PFSK-1 (cell line): ENCODE data around the gene CTXN3.

Experiments
- FOXP2 ChIP-seq: optimal IDR thresholded peaks from 2 replicates; pipeline ENCODE3; 2011; ENCODE audit warnings: borderline replicate concordance, control low read depth, inconsistent platforms; ENCODE audit not compliant: insufficient read depth; ENCODE audit errors: extremely low read length, extremely low read depth
- POLR2AphosphoS5 ChIP-seq: IDR thresholded peaks from 2 replicates; pipeline ENCODE4 v1.6.1; 2012; ENCODE audit warnings: low read depth, mild to moderate bottlenecking, control low read depth, low read length, moderate library complexity
- REST ChIP-seq, 2 experiments: IDR thresholded peaks; 2 replicates each; pipeline versions ENCODE4 v1.6.1 to v1.8.0; 2011 to 2012; ENCODE audit warnings: low read depth in 2 of 2, low read length in 2 of 2, control low read depth in 1 of 2, inconsistent platforms in 1 of 2, mild to moderate bottlenecking in 1 of 2, moderate library complexity in 1 of 2; ENCODE audit not compliant: insufficient read depth in 1 of 2
- SIN3A ChIP-seq: IDR thresholded peaks from 2 replicates; pipeline ENCODE4 v1.6.1; 2012; ENCODE audit warnings: mild to moderate bottlenecking, low read length, moderate library complexity, borderline replicate concordance; ENCODE audit not compliant: insufficient read depth
- TAF1 ChIP-seq: IDR thresholded peaks from 2 replicates; pipeline ENCODE4 v1.6.1; 2012; ENCODE audit warnings: low read length, control low read depth, borderline replicate concordance; ENCODE audit not compliant: insufficient read depth

The CTXN3 gene

GRCh38 chr5:127647361-127647958 is 1.4 kb upstream of the CTXN3 start:
- TF ChIP-seq SIN3A (no peak), TAF1 (no peak), FOXP2 (no peak), POLR2AphosphoS5 (no peak), REST (IDR thresholded peaks at IDR 0.05; ENCODE audit: insufficient read depth in 1 of 2, low read depth in 2 of 2, low read length in 2 of 2) (no peak)

DNA sequence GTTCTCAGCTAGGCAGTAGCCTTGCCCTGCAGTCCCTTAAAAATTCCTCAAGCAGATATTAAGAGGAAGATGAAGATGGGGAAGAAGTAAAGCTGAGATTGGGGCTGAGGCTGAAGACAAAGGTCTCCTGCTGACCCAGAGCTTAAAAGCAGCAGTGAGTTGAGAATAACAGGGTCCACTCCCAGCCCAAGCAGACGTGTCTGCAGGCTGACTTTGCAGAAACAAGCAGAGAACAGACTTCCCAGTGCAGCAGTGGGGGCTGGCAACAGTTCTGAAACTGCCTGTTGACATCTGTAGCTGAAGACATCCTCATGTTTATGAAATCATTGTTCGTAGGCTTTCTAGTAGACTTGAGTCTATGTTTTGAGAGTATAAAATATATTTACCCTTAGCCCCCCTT is 1.1 kb downstream of the CTXN3 start:
- TF ChIP-seq POLR2AphosphoS5 (no peak), FOXP2 (no peak), TAF1 (no peak), SIN3A (no peak), REST (IDR thresholded peaks at IDR 0.05; ENCODE audit: insufficient read depth in 1 of 2, low read depth in 2 of 2, low read length in 2 of 2) (no peak)

- TF ChIP-seq REST (IDR thresholded peaks at IDR 0.05; ENCODE audit: insufficient read depth in 1 of 2, low read depth in 2 of 2, low read length in 2 of 2) (no peak), TAF1 (no peak), POLR2AphosphoS5 (no peak), FOXP2 (no peak), SIN3A (no peak)
Observed at GRCh38 chr5:127650649-127651048, 1.8 kb downstream of the CTXN3 start.

DNA sequence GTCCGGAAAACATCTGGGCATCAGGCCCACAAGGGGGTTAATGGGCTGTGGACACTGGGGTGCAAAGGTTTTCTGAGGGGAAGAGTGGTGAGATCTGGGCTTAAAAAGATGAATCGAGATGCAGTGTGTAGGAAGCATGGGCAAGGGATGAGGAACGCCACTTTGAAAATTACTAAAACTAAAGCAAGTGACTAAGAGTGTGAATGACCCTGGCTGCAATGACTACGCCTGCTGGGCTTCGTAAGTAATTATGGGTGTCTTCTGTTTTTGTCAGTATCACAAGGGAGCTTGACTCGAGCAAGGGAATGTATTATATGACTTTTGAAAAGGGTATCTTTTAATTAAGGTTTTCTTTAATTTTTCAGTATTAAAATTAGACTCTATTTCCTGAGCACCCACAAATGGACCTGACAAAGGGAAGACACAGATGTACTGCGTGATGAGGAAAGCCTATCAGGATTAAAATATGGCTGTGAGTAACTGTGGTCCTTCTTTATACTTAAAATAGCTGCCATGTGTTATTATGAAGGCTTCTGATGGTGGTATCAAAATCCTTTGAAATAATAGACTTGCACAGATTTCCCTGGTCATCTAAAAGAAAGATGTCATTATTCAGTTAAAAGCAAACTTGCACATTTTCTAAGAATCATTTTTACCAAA is 4.2 kb downstream of the CTXN3 start:
- TF ChIP-seq FOXP2 (no peak), REST (IDR thresholded peaks at IDR 0.05; ENCODE audit: insufficient read depth in 1 of 2, low read depth in 2 of 2, low read length in 2 of 2) (no peak), POLR2AphosphoS5 (no peak), SIN3A (no peak), TAF1 (no peak)
